Esophagus squamous epithelium (tissue), 4 donors: ENCODE data around the gene SMYD2.
A peak's percentile ranks its signal among the peaks of the same experiment; 100 is the strongest.

Experiments
- CTCF ChIP-seq, 6 experiments: fragments of 450-650 bp in 4 of 6; fragments of 200-600 bp in 2 of 6; sonication (generic) in 2 of 6; IDR thresholded peaks; one replicate each; pipeline ENCODE4 v1.5.1; 2016 to 2019; ENCODE audit warnings: antibody characterized with exemption in 6 of 6, mild to moderate bottlenecking in 4 of 6, moderate library complexity in 4 of 6
- POLR2A ChIP-seq, 4 donors: fragments of 450-650 bp; IDR thresholded peaks; one replicate each; pipeline ENCODE4 v1.6.1; 2017; ENCODE audit warnings: antibody characterized with exemption in 4 of 4, mild to moderate bottlenecking in 4 of 4, moderate library complexity in 3 of 4

GRCh38 chr1:214331827-214332423 lies 51.0 kb downstream of the SMYD2 start:
- TF ChIP-seq CTCF (IDR thresholded peaks at IDR 0.05) = peak; percentile 17 to 71 (median 60)
- TF ChIP-seq POLR2A (IDR thresholded peaks at IDR 0.05) = no peak
